Activated CD8-positive, alpha-beta memory T cell treated with anti-CD3 and anti-CD28 coated beads for 4 hours (primary cell): ENCODE results near the gene OR6B3.
"Not testable (repeated sequence)": the region's sequence is repeated elsewhere in the genome, so short reads cannot be mapped to it uniquely, and the experiment has no call there.

Experiments used
- DNase-seq, 2 donors: peaks; one replicate each; pipeline ENCODE4 v3.0.0-alpha.2; 2020; ENCODE audit warnings: low read depth in 2 of 2

Gene OR6B3

DNA sequence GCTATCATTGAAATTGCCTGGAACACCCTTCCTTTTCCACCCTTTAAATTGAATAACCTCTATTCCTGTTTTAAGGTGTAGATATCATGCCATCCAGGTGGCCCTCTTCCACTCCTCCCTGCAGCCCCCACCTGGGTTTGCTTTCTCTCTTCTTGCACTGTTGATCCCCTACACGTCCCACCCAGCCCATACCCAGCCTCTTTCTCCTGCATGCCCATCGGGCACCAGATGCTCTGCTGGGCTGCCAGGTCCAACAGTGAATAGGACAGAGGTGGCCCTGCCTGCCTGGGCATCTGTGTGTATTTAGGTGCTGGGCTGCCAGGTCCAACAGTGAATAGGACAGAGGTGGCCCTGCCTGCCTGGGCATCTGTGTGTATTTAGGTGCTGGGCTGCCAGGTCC lies 9.2 kb downstream of the OR6B3 start:
- not testable (repeated sequence) for DNase-seq

DNA sequence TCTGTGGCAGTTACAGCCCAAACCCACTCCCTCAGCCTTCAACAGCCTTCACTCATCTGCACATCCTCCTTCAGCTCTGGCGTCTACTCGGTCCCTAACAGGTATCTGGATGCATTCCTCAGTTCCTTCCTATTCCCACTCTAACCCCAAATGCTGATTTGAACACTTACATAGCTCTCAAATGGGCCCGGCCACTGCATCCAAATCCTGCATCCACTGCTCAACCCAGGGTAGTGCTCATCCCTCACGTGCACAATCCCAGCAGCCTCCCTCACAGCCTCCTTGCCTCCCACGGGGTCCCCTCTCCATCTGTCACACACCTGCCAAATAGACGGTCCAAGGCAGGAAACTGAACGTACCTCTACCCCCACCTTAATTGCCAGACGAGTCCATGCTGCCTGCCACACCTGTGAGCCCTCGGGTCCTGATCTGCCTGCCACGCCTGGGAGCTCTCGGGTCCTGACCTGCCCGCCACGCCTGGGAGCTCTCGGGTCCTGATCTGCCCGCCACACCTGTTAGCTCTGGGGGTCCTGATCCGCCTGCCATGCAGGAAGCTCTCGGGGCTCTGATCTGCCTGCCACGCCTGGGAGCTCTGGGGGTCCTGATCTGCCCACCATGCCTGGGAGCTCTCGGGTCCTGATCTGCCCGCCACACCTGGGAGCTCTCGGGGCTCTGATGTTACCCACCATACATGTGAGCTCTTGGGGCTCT lies 9.9 kb downstream of the OR6B3 start:
- no peak for DNase-seq

DNA sequence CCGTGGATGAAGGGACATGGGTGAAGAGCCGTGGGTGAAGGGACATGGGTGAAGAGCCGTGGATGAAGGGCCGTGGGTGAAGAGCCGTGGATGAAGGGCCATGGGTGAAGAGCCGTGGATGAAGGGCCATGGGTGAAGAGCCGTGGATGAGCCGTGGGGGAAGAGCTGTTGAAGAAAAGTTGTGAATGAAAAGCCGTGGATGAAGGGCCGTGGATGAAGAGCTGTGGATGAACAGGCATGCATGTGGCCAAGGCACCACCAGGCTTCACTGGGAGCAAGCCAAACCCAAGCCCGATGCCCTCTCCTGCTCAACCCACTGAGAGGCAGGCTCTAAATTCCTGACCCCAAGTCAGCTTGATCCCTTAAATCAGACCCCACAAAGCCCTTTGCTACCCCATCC lies 10.6 kb downstream of the OR6B3 start:
- DNase-seq, result no peak

DNA sequence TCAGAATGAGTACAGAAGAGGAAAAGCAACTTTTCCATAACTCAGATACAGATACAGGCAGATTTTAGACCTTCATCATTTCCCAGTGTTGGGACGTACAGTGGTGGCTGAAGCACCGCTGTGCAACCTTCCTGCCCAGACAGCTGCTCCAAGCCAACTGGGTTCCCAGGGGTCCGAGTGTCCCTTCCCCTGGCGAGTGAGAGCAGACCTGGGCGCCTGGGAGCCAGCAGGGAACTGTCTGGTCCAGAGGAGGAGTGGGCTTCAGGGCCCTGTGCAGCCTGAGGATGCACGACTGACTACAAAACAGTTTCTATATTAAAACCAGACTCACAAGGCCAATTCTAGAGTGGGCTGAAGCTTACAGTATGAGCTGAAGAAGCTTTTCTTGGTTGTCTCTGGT lies 12.0 kb downstream of the OR6B3 start:
- no peak for DNase-seq

- no peak for DNase-seq
Measured at GRCh38 chr2:240037358-240037757, 16.0 kb downstream of the OR6B3 start.

GRCh38 chr2:240033330-240033678 lies 20.0 kb downstream of the OR6B3 start:
- no peak for DNase-seq

GRCh38 chr2:240032406-240033329 lies 20.7 kb downstream of the OR6B3 start:
- DNase-seq, result no peak

DNA sequence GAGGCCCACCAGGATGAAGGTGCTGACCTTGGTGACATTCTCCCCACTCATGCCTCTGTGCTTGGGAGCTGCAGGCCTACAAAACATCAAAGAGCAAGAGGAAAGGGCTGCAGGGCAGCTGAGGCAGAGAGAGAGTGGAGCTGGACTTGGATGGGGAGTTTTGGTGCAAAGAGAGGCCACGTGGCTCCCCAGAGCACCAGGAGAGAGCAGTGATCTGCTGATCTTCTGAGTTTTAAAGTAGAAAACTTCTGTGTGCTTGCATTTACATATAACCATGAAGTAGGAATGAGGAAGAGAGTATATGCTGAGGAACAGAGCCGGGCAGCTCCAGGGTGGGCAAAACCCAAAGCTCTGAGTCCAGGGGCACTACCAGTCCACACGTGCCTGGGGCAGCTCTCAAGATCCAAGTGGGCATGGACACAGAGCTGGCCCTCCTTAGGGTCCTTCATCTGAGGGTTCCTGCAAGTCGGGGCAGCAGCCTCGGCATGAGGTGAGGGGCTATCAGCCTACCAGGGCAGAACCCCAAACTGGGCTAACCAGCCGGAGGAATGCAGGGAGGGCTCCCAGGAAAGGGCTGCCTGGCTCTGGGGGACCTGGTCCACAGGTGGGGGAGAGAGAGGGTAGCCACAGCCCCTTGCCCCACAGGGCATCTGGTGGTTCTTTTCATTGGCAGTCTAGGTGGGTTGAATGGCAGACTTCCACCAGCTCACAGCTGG lies 22.8 kb downstream of the OR6B3 start, which contains the start of gene OR6B2:
OR6B2 (minus strand) TSS at position 51 of the 716 bp plus-strand sequence; CDS start at position 51, 0 bp downstream.
- no peak for DNase-seq

DNA sequence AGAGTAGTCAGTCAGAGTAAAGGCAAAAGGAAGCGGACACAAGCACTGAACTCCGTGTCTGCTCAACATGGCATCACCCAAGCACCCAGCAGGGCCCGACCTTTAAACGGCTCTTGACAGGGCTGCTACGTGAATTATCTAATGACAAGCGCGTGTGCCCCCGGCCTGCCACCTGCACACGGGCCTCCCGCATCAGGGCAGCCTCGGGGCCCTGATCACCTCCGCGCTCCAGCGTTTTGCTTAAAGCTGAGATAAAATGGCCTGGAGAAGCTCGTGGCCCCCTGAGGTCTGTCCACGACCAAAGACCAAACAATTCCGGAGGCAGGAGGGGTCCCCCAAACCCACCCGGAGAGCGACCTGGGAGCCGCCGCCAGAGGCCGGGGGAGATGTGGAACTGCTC lies 28.6 kb downstream of the OR6B3 start:
- DNase-seq, result no peak

- no peak for DNase-seq
Measured at GRCh38 chr2:240023792-240024191, 29.5 kb downstream of the OR6B3 start.

DNA sequence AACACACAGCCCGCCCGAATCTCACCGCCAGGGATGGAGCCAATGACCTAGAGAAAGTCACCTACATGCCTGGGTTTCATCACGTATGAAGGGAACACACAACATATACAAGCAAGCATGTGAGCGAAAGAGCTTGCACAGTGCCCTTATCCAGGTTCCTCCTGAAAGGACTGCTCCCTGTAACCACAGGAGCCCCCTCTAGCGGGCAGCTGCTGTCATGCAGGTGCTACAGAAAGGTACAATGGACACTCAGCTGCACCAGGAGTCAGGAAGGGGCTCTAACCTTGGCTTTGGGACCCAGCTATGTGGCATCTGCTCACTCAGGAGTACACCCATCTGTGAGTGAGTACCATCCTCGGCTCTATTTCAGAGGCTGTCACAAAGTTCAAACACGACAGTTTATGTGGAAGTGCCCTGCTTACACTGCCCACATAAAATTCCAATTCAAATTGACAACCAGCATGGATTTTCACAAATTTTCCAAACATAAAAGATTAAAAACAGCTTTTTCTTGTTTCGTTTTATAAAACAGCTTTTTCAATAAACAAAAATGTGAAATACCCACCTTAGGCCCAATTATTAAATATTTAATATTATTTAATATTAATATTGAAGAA lies 31.7 kb downstream of the OR6B3 start:
- peak in 1 of 2 donors; percentile 19 for DNase-seq

DNA sequence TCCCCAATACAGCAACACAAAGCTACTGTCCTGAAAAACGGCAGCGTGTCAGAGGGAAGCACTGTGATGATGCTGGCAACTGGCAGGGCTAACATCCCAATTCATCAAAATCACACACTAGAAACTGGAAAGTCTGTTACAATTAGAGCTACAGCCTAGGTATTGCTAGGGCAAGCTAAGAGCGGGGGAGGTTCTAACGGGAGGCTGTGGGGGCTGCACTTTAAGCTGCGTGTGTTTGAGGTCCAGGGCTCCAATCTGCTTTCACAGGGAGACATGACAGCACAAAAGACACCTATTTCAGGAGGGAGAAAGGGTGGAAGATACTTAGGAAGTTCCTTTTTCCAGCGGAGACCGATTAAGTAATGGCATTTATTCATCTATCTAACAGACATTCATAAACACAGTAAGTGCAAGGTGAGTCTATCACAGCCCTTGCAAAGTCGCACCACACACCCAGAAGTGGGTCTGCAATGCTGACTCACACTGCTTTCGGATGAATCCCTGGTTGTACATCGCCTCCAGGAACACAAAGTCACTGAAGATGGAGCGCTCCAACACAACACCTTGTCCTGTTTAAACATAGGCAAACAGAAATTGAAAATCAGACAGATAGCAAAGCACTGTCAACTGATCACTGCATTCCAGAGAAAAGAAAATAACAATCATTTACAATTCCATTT lies 35.1 kb downstream of the OR6B3 start:
- no peak for DNase-seq

DNA sequence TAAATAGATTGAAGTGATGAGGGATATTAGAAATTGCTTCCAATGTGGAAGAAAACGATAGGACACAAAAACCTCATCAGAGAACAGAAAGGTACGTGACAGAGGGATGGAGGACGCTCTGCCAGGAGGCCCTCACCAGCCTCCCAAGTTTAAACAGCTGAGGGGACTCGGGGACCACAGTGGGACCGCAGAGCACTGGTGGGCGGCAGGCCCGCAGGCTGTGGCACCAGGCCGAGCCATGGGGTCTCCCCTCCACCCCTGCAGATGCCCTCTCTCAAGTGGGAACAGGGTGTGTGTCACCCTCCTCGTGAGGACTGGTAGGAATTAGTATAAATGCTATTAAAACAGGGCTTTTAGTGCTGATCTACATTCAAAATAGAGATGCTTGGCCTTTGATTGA lies 39.0 kb downstream of the OR6B3 start:
- DNase-seq, result no peak

DNA sequence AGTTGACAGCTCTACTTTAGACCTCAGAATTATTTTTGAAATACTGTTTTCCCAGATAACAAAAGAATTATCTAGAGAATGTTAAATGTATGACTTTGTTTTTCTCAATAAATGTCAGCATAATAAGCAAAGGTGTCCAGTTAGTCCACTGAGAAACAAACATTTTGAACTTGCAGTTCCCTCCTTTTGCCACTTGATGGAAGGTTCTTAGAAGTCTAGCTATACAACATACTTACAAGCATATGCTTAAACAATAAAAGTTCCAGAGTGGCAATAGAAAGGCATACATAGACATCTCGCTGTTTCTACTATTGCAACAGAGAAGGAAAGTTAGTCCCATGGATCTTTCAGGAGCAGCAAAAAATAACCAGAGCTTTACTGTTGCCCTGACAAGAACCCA lies 40.0 kb downstream of the OR6B3 start:
- DNase-seq, result no peak

GRCh38 chr2:240002983-240003382 lies 50.3 kb downstream of the OR6B3 start:
- no peak for DNase-seq

DNA sequence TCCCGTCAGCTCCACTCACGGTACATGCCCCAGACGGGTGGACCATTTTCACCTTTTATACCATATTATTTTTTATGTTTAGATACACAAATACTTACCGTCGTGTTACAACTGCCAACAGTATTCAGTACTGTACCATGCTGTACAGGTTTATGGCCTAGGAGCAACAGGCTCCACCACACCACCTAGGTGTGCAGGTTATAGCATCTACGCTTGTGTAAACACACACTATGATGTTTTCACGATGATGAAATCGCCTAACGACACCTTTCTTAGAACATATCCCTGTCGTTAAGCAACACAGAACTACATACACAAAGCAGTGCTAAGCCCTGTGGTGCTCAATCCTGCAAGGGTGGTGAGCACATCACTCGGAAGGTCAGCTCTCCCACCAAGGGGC lies 52.6 kb downstream of the OR6B3 start:
- no peak for DNase-seq

DNA sequence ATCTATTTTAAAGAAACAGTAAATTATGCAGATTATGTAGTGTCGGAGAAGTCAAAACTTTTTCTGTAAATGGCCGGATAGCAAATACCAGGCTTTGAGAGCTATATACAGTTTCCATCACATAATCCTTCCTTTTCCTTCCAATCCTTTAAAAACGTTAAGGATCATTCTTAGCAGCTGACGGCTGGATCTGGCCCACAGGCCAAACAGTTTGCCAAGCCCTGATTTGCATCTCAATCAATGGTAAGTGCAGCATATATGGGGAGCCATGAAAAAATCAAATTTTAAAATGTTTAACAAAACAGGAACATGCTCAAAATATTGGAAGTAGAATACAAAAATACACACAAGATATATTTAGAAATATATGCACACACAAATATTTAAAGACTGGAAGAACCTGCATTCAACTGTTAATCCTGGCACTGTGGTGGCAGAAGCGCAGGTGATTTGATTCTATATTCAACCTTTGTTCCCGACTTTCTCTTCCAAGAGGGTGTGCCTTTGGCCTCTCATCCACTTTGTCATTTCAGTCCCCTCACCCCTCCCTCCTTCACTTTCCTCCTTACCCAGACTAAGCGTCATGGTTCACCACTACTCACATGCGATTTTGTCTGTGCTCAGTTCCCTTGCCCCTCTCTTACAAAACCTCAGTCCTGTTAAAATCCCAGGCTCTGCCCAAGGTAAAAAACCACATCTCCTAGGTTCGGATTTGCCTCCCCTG lies 55.5 kb downstream of the OR6B3 start:
- DNase-seq, result no peak
